HG03558 (cell line): ENCODE measurements around the gene MTPN.

ENCODE experiments used
- ATAC-seq: cut with Tn5 transposase; IDR thresholded peaks from one replicate; pipeline ENCODE4 v1.9.1; 2021; ENCODE audit warnings: moderate number of reproducible peaks; ENCODE audit not compliant: unreplicated experiment; ENCODE audit errors: extremely low read depth

The MTPN gene

GRCh38 chr7:135977007-135977741, at the start of gene MTPN:
TSS of gene MTPN (minus strand) at chr7:135977359. CDS start at chr7:135977100, 259 bp downstream.
- ATAC-seq = peak; percentile 37

- ATAC-seq = no peak
Observed at GRCh38 chr7:136026209-136026608, 49.0 kb upstream of the MTPN start.

GRCh38 chr7:136023134-136023869, 46.1 kb upstream of the MTPN start:
- no peak for ATAC-seq

- no peak for ATAC-seq
Observed at GRCh38 chr7:136020556-136020955, 43.4 kb upstream of the MTPN start.

GRCh38 chr7:136018104-136018503, 40.9 kb upstream of the MTPN start:
- no peak for ATAC-seq

GRCh38 chr7:136016649-136017395, 39.7 kb upstream of the MTPN start:
- peak; percentile 74 for ATAC-seq

- no peak for ATAC-seq
Observed at GRCh38 chr7:136015638-136016037, 38.5 kb upstream of the MTPN start.

GRCh38 chr7:136014659-136015058, 37.5 kb upstream of the MTPN start:
- no peak for ATAC-seq

- ATAC-seq = no peak
Observed at GRCh38 chr7:136012238-136012637, 35.1 kb upstream of the MTPN start.

- ATAC-seq = no peak
Observed at GRCh38 chr7:136009488-136010079, 32.4 kb upstream of the MTPN start.

GRCh38 chr7:136006208-136006607, 29.0 kb upstream of the MTPN start:
- ATAC-seq = no peak

- no peak for ATAC-seq
Observed at GRCh38 chr7:136004083-136004482, 26.9 kb upstream of the MTPN start.

GRCh38 chr7:136002802-136003201, 25.6 kb upstream of the MTPN start:
- no peak for ATAC-seq

GRCh38 chr7:136000288-136000913, 23.2 kb upstream of the MTPN start:
- ATAC-seq = no peak

- ATAC-seq = no peak
Observed at GRCh38 chr7:135998081-135998480, 20.9 kb upstream of the MTPN start.

GRCh38 chr7:135995748-135996147, 18.6 kb upstream of the MTPN start:
- ATAC-seq = no peak

- no peak for ATAC-seq
Observed at GRCh38 chr7:135994466-135995205, 17.5 kb upstream of the MTPN start.

GRCh38 chr7:135993950-135994349, 16.8 kb upstream of the MTPN start:
- peak; percentile 48 for ATAC-seq

- ATAC-seq = no peak
Observed at GRCh38 chr7:135991906-135992305, 14.7 kb upstream of the MTPN start.

- ATAC-seq = no peak
Observed at GRCh38 chr7:135991322-135991721, 14.2 kb upstream of the MTPN start.
